ENCODE results near the gene SPANXD.

DNA sequence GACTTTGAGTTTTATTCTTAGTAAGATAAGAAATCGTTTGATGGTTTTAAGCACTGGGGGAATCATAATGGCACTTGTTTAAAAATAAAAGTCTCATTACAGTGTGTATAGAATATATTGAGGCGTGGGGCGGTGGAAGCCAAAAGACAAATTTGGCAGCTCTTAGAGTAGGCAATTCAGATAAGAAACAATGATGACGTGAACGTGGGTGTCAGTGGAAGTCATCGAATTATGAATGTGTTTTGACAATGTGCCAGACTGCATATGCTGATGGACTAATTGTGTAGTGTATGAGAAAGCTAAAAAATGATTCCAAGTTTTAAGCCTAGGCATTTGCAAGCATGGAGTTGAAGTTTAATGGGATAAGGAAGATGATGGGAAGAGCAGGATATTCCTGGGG lies 35.8 kb downstream of the SPANXD start:
- TF ChIP-seq, protein P1, sequence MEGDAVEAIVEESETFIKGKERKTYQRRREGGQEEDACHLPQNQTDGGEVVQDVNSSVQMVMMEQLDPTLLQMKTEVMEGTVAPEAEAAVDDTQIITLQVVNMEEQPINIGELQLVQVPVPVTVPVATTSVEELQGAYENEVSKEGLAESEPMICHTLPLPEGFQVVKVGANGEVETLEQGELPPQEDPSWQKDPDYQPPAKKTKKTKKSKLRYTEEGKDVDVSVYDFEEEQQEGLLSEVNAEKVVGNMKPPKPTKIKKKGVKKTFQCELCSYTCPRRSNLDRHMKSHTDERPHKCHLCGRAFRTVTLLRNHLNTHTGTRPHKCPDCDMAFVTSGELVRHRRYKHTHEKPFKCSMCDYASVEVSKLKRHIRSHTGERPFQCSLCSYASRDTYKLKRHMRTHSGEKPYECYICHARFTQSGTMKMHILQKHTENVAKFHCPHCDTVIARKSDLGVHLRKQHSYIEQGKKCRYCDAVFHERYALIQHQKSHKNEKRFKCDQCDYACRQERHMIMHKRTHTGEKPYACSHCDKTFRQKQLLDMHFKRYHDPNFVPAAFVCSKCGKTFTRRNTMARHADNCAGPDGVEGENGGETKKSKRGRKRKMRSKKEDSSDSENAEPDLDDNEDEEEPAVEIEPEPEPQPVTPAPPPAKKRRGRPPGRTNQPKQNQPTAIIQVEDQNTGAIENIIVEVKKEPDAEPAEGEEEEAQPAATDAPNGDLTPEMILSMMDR (conservative IDR thresholded peaks at IDR 0.05; ENCODE audit: low read depth, low read length): no peak
- TF ChIP-seq EZH2 (IDR thresholded peaks at IDR 0.05; ENCODE audit: low read length, unreplicated experiment): no peak
